ENCODE data around the gene OR51F1.

Gene OR51F1

DNA sequence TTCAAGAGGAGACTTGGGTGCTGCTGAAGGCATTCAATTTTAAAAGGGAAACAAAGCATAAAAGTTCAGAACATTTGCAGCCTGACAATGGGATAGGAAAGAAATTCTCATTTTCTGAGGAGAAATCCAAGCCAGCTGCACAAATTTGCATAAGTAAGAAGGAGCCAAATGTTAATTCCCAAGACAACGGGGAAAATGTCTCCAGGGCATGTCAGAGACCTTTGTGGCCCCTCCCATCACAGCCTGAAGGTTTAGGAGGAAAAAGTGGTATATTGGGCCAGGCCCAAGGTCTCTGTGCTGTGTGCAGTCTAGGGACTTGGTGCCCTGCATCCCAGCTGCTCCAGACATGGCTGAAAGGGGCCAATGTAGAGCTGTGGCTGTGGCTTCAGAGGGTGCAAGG, 12.7 kb upstream of the OR51F1 start:
- Histone ChIP-seq H3K9me2 (ENCODE audit: low read depth, low read length) (no peaks in the 10 kb centered on the region), H3K27me3 (ENCODE audit: insufficient read depth, low read length) (no peaks in the 10 kb centered on the region), H3K4me1 (ENCODE audit: insufficient read depth, low read length, severe bottlenecking) (no peaks in the 10 kb centered on the region), H3K4me2 (ENCODE audit: low read length) (no peak overlapping the region), H3K9me3 (ENCODE audit: low read length) (no peaks in the 10 kb centered on the region), H3K4me3 (ENCODE audit: low read depth, low read length, poor library complexity, severe bottlenecking) (no peak overlapping the region), H3K27ac (ENCODE audit: low read depth, low read length, poor library complexity, severe bottlenecking) (no peak overlapping the region), H3F3A (ENCODE audit: insufficient read depth, low read length) (no peaks in the 10 kb centered on the region), H3K9ac (ENCODE audit: low read length) (no peak overlapping the region), H2AFZ (ENCODE audit: low read length) (no peak overlapping the region), H3K79me2 (ENCODE audit: insufficient read depth, low read length) (no peaks in the 10 kb centered on the region), H3K36me3 (ENCODE audit: insufficient read depth, low read length) (no peaks in the 10 kb centered on the region), H4K20me1 (ENCODE audit: insufficient read depth, low read length) (no peaks in the 10 kb centered on the region)
- TF ChIP-seq, protein P1, sequence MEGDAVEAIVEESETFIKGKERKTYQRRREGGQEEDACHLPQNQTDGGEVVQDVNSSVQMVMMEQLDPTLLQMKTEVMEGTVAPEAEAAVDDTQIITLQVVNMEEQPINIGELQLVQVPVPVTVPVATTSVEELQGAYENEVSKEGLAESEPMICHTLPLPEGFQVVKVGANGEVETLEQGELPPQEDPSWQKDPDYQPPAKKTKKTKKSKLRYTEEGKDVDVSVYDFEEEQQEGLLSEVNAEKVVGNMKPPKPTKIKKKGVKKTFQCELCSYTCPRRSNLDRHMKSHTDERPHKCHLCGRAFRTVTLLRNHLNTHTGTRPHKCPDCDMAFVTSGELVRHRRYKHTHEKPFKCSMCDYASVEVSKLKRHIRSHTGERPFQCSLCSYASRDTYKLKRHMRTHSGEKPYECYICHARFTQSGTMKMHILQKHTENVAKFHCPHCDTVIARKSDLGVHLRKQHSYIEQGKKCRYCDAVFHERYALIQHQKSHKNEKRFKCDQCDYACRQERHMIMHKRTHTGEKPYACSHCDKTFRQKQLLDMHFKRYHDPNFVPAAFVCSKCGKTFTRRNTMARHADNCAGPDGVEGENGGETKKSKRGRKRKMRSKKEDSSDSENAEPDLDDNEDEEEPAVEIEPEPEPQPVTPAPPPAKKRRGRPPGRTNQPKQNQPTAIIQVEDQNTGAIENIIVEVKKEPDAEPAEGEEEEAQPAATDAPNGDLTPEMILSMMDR (IDR thresholded peaks at IDR 0.05; ENCODE audit: low read length): no peak
- TF ChIP-seq EZH2 (IDR thresholded peaks at IDR 0.05; ENCODE audit: borderline replicate concordance, low read length): no peak

GRCh38 chr11:4768094-4768493, 1.6 kb downstream of the OR51F1 start:
- Histone ChIP-seq H3K4me3 (ENCODE audit: low read depth, low read length, poor library complexity, severe bottlenecking) (no peak overlapping the region), H3F3A (ENCODE audit: insufficient read depth, low read length) (no peaks in the 10 kb centered on the region), H3K27me3 (ENCODE audit: insufficient read depth, low read length) (no peaks in the 10 kb centered on the region), H2AFZ (ENCODE audit: low read length) (no peak overlapping the region), H3K4me2 (ENCODE audit: low read length) (no peak overlapping the region), H3K27ac (ENCODE audit: low read depth, low read length, poor library complexity, severe bottlenecking) (no peak overlapping the region), H3K9me3 (ENCODE audit: low read length) (no peaks in the 10 kb centered on the region), H3K36me3 (ENCODE audit: insufficient read depth, low read length) (no peaks in the 10 kb centered on the region), H3K79me2 (ENCODE audit: insufficient read depth, low read length) (no peaks in the 10 kb centered on the region), H3K9me2 (ENCODE audit: low read depth, low read length) (no peaks in the 10 kb centered on the region), H4K20me1 (ENCODE audit: insufficient read depth, low read length) (no peaks in the 10 kb centered on the region), H3K4me1 (ENCODE audit: insufficient read depth, low read length, severe bottlenecking) (no peaks in the 10 kb centered on the region), H3K9ac (ENCODE audit: low read length) (no peak overlapping the region)
- no peak for TF ChIP-seq EZH2 (IDR thresholded peaks at IDR 0.05; ENCODE audit: borderline replicate concordance, low read length)
- TF ChIP-seq, protein P1 (IDR thresholded peaks at IDR 0.05; ENCODE audit: low read length): no peak

GRCh38 chr11:4766420-4767043, 3.2 kb downstream of the OR51F1 start:
- Histone ChIP-seq H3K9me2 (ENCODE audit: low read depth, low read length) (no peaks in the 10 kb centered on the region), H3K27me3 (ENCODE audit: insufficient read depth, low read length) (no peaks in the 10 kb centered on the region), H3K4me3 (ENCODE audit: low read depth, low read length, poor library complexity, severe bottlenecking) (no peak overlapping the region), H3K9me3 (ENCODE audit: low read length) (no peaks in the 10 kb centered on the region), H3K27ac (ENCODE audit: low read depth, low read length, poor library complexity, severe bottlenecking) (no peak overlapping the region), H3K9ac (ENCODE audit: low read length) (no peak overlapping the region), H4K20me1 (ENCODE audit: insufficient read depth, low read length) (no peaks in the 10 kb centered on the region), H3F3A (ENCODE audit: insufficient read depth, low read length) (no peaks in the 10 kb centered on the region), H3K36me3 (ENCODE audit: insufficient read depth, low read length) (no peaks in the 10 kb centered on the region), H2AFZ (ENCODE audit: low read length) (no peak overlapping the region), H3K4me1 (ENCODE audit: insufficient read depth, low read length, severe bottlenecking) (no peaks in the 10 kb centered on the region), H3K79me2 (ENCODE audit: insufficient read depth, low read length) (no peaks in the 10 kb centered on the region), H3K4me2 (ENCODE audit: low read length) (no peak overlapping the region)
- TF ChIP-seq, protein P1 (IDR thresholded peaks at IDR 0.05; ENCODE audit: low read length): no peak
- no peak for TF ChIP-seq EZH2 (IDR thresholded peaks at IDR 0.05; ENCODE audit: borderline replicate concordance, low read length)
